Measurements from ENCODE around the gene ITM2C. TPM values are rescaled to one million over a fixed set of nuclear protein-coding genes. Genes with fewer than 3 reads are reported as not detected.

The ITM2C gene
- polyA plus RNA-seq, 3 donors: 951 to 1,059 (median 1,053) TPM

DNA sequence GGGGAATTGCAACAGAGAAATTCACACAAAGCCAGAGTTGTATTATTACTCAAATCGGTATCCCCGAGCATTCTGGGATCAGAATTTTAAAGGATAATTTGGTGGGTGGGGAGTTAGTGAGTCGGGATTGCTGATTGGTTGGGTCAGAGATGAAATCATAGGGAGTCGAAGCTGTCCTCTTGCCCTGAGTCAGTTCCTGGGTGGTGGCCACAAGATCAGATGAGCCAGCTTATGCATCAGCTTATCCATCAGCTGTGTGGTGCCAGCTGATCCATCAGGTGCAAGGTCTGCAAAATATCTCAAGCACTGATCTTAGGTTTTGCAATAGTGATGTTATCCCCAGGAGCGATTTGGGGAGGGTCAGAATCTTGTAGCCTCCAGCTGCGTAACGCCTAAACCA lies 34.3 kb upstream of the ITM2C start:
- no peak for DNase-seq

DNA sequence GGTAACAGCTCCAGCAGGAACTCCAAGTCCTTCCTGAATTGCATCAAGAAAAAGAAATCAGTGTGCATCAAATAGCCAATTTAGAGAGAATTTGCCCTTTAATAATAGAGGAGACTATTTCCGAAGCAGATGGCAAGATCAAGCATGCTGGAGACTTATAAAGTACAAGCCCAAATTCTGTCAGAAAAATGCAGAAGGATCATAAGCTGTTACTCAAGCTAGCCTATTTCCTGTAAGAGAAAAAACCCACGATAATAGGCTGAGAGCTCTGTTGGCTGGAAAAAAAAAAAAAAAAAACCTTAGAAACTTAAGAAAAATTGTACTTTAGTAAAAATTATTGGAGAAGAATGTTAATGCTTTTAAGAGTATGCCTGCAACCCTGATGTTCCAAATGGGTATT lies 24.4 kb upstream of the ITM2C start:
- no peak for DNase-seq

DNA sequence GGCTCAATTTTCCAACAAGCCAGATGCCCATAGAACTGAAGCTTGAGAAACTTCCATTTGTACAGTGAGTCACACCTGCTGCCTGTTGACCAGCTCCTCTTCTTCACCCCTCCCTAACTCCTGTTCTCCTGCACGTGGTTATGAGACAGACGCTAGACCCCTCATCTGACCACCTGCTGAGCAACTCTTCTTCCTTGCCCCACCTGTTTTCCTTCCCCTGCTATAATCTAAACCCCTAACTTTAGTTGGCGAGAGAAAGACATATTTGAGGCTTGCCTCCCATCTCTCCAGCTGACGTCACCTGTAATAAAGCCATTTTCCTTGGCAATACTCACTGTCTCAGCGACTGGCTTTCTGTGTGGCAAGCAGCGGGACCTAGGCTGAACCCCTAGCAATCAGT lies 22.3 kb upstream of the ITM2C start:
- DNase-seq: no peak

DNA sequence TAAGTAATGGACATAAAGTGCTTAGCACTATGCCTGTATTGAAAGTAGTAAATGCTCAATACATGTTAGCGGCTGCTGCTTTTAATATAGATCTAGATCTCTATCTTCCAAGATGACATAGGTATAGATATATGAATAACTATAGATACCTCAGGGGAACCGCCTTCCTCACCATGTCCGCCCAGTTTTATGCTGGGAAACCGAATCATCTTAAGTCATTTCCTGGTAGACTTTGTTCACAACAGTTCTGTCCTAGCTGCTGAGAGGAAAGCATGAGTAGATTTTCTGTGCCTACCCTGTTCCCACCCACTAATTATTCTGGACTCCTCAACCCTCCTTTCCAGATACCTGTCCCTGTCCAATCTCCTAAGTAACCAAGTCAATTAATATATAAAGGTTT lies 21.6 kb upstream of the ITM2C start:
- DNase-seq: no peak

DNA sequence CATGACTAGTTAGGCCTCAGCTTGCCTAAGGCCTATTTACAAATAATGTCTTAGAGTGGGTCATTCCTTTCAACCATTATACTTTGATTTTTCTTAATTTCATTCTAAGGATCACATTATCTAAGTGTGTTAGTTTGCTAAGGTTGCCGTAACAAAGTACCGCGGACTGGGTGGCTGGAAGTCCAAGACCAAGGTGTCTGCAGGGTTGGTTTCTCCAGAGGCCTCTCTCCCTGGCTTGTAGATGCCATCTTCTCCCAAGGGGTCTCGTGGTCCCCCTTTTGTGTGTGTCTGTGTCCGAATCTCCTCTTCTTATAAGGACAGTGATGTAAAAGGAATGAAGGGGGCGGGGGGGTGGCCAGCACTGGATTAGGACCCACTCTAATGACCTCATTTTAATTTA lies 18.4 kb upstream of the ITM2C start:
- DNase-seq: no peak

DNA sequence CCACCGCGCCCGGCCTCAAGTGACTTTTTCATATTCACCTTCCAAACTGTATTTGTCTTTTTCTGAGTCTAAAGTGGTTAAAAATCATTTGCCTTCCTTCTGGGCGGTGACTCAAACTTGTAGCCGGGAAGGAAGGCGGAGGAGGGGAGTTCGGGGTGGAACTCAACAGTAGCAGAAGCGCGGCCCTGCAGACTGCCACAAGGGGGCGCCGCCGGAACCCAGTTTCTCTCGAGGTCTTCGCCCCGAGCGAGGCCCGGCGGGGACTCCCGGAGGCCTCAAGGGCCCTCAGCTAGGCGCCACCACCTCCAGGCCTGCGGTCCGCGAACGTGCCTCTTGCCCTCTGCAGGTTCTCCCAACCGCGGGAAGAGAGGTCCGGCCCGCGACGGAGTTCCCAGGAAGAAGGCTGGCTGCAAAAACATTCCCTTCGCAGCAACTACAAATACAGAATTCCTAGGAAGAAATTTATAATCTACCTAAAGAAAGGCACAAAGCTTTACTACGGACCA lies 16.8 kb upstream of the ITM2C start:
- peak; percentile 80 for DNase-seq

DNA sequence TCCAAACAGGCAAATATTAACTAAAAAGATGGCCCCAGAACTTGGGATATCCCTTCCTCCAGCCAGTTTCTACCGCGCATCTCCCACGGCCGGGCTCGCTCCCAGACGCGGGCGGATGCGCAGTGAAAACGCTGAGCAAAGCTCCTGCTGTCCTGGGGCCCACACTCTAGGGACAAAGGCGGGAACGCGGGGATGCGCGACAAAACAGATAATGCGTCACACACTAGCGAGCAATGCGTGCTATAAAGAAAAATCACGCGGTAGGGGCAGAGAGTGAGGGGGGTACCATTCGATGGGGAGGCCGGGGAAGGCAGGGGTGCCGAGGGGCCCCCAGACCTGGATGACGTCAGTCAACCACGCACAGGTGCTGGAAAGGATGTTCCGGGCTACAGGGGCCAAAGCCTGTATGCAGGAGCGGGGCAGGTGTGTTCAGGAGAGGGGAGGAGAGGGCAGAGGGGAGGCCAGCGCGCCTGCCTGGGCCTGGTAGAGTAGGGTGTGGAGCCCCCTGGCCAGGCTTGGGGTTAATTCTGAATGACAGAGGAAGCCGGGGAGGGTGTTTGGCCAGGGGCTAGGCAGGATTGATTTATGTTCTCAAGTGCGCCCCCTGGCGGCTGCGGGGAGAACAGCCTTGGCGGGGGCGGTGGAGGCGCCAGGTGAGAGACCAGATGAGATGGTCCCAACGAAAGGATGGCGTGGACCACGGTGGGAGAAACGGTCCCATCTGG lies 14.9 kb upstream of the ITM2C start:
- no peak for DNase-seq

DNA sequence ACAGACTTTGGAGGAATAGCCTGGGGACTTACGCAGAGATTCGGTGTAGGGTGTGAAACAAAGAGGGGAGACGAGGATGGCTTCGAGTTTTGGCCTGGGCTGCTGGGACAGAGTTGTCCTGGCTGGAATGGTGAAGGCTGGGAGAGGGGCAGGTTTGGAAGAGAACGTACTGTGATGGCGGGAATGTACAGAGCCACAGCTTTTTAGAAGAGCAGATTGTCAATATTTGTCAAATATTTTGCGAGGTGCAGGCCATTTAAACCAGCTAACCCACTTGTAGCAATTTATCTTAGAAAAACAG lies 14.4 kb upstream of the ITM2C start:
- no peak for DNase-seq

DNA sequence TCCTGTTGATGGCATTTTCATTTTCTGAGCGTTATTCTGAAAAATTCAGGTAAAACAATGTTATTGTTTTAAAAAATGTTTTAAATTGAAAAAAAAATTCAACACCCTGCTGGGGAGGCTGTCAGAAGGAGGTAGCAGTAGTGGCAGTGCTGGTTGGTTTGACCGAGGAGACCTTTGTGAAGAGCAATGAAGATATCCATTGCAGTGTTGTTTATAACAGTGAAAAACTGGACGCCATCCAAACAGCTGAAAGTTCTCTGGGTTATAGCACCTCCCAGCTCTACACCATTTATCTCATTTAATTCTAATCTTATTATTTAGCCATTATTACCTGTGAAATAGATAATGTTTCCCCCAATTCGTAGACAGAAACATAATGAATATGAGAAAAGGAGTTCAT lies 12.6 kb upstream of the ITM2C start:
- no peak for DNase-seq

DNA sequence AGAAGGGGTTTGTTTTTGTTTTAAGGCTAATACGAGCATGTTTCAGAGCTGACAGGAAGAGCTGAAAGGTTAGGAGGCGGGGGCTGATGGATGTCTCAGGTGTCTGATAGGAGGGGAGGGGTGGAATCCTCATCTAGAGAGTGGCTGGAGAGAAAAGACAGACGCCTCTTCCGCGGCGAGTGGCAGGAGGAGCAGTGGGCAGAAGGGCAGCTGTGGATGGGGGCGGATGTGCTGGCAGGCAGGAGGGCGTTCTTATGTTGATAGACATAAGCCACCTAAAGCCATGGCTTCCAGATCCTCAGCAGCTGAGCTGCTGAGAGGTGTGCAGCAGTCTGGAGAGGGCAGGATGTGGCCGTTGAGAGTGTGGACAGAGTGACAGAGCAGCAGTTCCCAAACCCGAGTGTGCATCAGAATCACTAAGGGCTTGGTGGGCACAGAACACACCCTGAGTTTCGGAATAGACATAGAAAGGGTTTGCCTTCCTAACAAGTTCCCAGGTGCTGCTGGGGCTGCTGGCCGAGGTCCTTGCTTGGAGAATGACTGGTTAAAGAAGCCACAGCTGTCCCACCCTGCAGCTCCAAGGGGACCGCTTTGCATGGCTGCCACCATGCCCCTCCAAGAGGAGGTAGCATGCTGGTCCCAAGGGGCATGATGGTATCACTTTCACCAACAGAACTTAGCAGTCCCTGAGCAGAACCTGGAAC lies 3.0 kb upstream of the ITM2C start:
- no peak for DNase-seq

DNA sequence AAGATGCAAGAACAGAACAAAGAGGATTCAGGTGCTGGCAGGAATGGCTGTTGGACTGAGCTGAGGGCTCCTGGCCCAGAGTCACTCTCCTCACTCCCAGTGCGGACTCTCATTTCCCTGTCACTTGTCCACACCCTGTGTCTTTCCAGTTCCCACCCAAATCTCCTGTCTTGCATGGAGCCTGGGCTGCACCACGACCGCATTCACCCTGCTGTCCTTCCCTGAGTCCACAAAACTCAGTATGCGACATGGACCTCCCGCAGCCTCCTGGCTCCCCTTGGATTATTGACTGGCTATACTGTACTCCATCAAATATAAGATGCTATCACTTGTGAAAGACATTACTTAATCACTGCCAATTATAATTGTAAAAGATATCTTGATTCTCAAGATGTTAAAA lies 2.5 kb upstream of the ITM2C start:
- no peak for DNase-seq

DNA sequence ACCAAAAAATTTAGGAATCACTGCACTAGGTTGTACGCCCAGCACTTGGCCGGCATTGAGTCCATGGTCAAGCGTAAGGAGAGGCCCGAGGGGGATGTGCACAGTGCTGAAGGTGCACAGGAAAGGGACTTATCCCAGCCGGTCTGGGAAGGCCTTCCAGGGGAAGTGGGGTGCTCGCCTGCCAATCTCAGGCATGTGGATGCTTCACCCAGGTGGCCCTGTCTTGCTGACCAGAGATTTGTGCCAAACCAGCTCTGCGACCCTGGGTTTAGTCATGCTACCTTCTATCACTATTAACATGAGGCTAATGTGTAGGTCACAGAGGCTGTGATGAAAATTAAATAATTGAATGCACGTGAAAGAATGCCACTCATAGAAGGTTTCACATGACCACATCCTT lies 1.7 kb upstream of the ITM2C start:
- no peak for DNase-seq

DNA sequence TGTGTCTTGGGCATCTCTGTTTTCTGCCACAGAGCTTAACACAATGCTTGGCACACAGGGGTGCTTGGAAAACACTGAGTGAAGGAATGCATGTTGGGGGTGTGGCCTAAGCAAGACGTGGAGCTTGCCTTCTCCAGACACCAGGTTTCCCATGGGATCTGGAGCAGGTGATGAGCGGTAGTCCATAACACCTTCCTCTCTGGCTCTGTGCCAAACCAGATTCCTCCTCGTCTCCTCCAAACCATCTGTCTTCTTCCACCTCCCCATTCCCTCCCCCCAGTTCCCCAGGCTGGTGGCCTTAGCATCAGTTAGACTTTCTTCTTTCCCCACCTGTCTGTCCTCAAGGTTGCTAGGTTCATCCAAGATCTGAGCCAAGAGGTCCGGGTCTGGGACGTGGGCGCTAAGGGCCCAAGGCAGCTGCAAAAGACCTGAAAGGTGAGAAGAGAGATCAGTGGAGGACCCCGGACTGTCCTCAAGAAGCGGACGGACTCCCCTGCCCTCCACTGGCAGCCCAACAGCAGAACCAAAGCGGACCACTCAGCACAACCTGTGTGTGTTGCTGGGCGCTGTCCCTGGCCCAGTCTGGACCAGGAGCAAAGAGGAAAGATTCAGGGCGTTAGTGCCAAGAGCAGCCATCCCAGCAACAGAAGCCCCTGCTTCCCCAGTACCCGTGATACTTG lies 1.2 kb upstream of the ITM2C start:
- DNase-seq: no peak

DNA sequence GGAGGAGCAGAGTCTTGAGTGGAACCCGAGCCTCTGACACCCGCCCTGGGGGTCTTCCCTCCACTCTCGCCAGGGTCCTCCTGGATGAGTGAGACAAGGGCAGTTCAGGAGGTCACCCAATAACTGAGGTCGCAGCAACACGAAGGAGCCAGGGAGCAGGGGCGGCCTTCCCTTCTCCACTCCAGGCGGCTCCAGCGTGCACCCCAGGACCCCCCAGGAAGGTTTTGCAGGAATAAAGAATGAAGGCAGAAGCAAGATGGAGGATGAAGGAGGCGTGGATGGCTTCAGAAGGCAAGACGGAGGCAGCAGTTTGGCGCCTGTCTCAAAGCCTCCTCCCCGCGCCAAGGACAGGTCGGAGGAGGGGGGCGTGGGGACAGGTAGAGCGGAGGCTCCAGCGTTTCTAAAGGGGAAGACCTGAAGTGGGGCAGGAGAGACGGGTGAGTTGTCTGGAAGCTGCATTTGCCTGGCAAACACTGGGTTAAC lies 579 bp upstream of the ITM2C start:
- DNase-seq: no peak

DNA sequence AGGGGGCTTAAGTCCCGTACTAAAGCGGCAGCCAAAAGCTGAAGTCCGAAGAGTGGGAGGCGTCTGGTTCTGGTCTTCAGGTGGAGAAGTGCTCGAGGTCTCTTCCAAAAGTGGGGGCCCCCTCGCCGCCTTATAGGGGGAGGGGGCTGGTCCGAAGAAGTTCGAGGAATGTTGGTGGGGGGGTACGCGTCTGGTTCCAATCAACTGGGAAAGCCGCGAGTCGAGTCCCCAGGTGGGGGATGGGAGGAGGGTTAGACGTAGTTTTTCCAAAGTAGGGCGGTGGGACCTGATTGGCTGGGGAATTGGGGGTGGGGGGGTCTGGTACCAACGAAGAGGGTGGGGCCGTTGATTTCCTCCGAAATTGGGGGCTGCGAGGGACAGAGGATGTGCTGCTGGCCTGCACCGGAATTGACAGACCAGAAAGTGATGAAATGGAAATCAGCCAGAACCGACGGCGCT lies 594 bp downstream of the ITM2C start:
- no peak for DNase-seq

DNA sequence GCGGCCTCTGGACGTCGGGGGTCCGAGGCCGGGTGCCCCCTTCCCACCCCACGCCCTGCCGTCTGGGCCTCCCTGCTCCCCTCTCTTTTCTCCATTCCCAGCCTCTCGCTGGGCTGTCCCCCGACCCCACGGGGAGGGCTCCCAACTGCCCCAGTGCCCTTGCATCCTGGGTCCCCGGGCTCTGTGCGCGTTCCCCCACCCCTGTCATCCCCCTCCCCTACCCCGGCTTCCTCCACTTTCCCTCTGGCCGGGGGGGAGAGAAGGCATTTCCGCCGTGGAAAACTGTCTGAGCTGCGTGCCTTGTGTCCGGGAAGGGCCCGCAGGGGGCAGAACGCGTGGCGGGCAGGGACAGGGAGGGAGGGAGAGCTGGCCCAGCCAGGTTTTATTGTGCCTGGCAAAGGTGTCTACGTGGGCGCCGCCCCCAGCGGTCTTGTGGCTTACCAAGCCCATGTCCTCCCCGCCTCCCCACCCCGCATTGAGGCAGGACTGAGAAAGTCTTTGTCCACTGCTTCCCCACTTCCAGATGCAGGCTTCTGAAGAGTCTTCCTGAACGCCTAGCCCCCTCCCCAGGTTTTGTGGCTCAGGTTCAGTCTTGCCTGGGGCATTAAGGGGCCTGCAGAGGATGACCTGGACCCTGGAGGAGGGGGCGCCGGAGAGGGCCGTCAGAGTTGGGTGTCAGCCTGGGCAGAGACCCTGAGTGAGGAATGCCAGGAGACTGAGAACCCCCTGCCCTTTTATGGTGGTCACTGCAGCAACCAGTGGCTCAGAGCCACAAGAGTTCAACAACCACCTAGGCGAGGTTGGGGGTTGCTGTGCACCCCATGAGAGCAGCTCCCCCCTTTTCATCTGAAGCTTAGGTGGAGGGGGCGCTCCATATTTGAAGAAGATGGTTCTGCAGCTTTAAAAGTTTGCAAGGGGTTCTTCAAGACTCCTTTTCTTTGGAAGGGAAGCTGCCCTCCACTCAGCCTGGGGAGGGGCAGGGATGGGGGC lies 1.3 kb downstream of the ITM2C start:
- no peak for DNase-seq

DNA sequence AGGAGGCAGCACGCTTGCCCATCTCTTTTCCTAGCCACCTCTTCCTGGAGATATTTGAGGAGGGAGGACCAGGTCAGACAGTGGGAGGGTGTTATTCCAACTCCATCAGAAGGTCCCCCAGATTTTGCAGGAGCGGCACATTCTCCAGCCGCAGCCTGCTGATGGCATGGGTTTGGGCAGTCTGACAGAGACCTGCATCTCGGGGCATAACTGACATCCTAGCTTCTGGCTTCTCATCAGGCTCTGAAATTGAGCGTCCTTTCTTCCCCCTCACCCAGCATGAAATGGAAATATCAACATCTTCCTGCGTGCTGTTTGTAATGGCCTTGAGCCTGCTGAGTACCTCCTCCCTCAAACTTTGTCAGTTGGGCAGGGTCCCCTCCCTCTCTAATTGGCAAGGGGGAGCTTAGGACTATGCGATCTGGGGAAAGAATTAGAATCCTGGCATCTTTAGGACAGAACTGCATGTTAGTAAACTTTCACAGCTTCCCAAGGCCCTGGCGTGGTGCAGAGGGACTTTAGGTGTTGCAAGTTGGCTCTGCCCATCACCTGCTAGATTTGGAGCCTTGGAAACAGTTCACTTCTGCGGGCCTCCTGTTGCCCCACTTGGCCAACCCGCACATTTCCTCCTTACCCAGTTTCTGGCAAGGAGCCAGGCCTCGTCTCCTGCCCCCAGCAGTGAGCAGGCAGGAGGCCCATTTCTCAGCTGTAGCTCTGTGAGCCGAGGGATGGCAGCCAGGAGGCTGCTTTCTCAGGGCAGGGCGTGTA lies 2.2 kb downstream of the ITM2C start:
- no peak for DNase-seq

DNA sequence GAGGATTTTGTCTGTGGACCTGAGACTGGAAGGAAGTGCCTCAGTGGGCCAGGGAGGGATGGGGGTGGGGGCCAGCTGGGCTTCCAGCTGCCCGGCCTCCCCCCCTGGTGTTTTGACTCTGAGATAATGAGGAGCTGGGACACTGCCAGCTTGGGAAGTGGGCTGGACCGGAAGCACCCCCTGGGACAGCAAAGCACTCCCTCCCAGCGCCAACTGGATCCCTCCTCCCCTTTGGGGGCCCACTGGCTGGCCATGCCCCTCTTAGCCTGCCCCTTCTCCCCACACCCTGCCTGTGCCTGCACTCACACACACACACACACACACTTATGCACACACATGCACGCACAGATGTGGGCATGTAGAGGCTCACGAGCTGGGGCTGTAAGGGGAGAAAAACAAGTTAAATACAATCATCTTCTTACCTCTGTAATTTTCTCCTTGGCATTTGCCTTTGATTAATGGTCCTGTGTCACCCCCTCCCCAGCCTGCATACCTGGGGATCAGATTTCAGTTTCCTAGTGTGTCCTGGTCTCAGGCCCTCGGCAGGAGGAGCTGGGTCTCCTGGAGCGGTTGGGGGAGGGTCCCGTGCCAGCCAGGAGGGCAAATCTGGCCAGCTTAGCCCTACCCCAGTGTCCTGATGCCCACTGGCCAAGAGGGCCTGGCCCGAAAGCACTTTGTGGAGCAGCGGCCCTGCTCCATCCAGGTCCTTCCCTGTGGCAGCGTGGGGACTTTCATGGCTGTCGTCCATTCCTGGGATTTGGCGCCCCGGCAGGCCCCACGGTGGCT lies 3.6 kb downstream of the ITM2C start:
- DNase-seq: peak; percentile 85

DNA sequence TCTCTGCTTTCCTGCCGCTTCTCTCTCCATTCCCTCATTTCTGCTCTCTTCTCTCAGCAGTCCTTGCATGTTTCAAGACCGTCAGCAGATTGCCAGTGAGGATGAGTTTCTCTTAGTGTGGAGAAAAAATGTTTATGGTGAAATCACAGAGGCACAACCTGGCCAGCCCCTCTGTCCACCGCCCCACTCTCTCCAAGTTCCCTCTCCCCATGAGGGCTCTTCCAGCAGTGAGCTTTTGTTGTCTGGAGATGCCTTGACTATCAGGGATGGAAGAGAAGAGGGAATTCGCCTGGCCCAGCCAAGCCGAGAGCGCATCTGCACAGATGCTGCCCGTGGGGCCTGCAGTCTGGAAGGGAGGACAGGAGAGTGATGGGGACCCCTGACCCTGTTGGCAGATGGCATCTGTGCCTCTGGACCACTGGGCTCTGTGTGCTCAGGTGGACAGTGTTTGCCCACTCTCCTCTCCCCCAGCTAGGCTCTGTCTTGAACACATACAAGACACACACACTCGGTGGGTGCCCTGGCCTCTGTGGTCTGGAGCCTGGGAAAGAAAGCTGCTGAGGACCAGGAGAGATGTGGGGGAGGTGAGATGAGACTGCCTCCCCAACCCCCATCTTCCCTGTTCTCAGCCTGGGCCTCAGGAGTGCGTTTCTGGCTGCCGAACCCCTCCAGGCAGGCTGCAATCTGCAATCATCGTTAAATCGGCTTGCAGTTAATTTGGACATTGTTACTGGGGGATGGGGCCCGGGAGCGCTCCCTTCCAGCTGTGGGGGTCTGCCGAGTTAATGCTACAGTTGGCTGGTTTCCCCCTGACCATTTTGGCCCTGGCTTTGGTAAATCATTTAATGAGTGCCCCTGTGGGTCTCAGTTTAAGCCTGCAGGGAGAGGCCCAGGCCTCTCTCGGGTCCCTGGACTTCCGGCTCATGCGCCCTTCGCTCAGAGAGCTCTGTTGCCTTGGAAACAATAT lies 4.5 kb downstream of the ITM2C start:
- DNase-seq: peak; percentile 89

All from renal pelvis (tissue), 4 donors.